H1 (cell line): ENCODE results near the gene BDKRB1. TPM values are rescaled to one million over a fixed set of nuclear protein-coding genes. Genes with fewer than 3 reads are reported as not detected.

Source experiments
- CTCF ChIA-PET: fragments of 300-600 bp; sonication (Branson Sonifier 250); formaldehyde crosslinking; loops from one replicate; lab custom pipeline; 2021; ENCODE audit not compliant: partially characterized antibody; lab: Charles Lee
- POLR2A ChIA-PET: fragments of 300-600 bp; sonication (Branson Sonifier 250); formaldehyde crosslinking; loops from one replicate; lab custom pipeline; 2021; ENCODE audit warnings: inconsistent platforms; ENCODE audit not compliant: partially characterized antibody; lab: Charles Lee
- DNase-seq, 2 experiments: peaks; one replicate each; pipeline versions ENCODE4 v3.0.0 to v3.0.0-alpha.2; 2010 to 2022; ENCODE audit warnings: low spot score in 2 of 2, low read depth in 1 of 2, mixed read lengths in 1 of 2
- FAIRE-seq: peaks from 2 replicates; lab custom pipeline; 2011; peaks lifted over from hg19 to GRCh38; lab: Jason Lieb, UNC
- H2AFZ ChIP-seq: 2 replicates; pipeline ENCODE4 v1.8.1; 2012; ENCODE audit warnings: low read length, inconsistent platforms
- H2AK5ac ChIP-seq: 2 replicates; pipeline ENCODE4 v1.6.1; 2013; ENCODE audit warnings: low read depth, low read length
- H2BK120ac ChIP-seq: replicated peaks from 2 replicates; pipeline ENCODE3; 2013; ENCODE audit warnings: low read depth, low read length, inconsistent platforms
- H2BK12ac ChIP-seq: 2 replicates; pipeline ENCODE4 v1.6.1; 2013; ENCODE audit warnings: low read depth, low read length
- H2BK15ac ChIP-seq: 2 replicates; pipeline ENCODE4 v1.6.1; 2013; ENCODE audit warnings: low read length
- H2BK20ac ChIP-seq: 2 replicates; pipeline ENCODE4 v1.6.1; 2013; ENCODE audit warnings: low read length
- H2BK5ac ChIP-seq: 2 replicates; pipeline ENCODE4 v1.6.1; 2013; ENCODE audit warnings: low read depth, low read length
- H3K14ac ChIP-seq: 2 replicates; pipeline ENCODE4 v1.6.1; 2013; ENCODE audit warnings: inconsistent platforms; ENCODE audit not compliant: insufficient read length
- H3K18ac ChIP-seq: 2 replicates; pipeline ENCODE4 v1.6.1; 2013; ENCODE audit warnings: low read length; ENCODE audit errors: extremely low read depth
- H3K23ac ChIP-seq: 2 replicates; pipeline ENCODE4 v1.6.1; 2013; ENCODE audit warnings: inconsistent platforms; ENCODE audit not compliant: insufficient read length
- H3K23me2 ChIP-seq: 2 replicates; pipeline ENCODE4 v1.6.1; 2013; ENCODE audit warnings: low read depth, low read length
- H3K27ac ChIP-seq: 2 replicates; pipeline ENCODE4 v1.6.1; 2011; ENCODE audit warnings: low read depth, low read length, inconsistent platforms
- H3K27me3 ChIP-seq, 4 experiments: replicated peaks in 1 of 4; 1 replicate in 1 of 4; 2 replicates in 3 of 4; pipeline versions ENCODE4 v1.6.1 to v1.8.1; 2011 to 2013; ENCODE audit warnings: low read length in 3 of 4, mild to moderate bottlenecking in 3 of 4, inconsistent platforms in 2 of 4, mixed read lengths in 2 of 4, moderate library complexity in 1 of 4; ENCODE audit not compliant: control insufficient read depth in 3 of 4, insufficient read depth in 3 of 4; ENCODE audit errors: extremely low read depth in 1 of 4
- H3K36me3 ChIP-seq, 4 experiments: 2 replicates each; pipeline versions ENCODE4 v1.6.1 to v1.8.1; 2011 to 2013; ENCODE audit warnings: mild to moderate bottlenecking in 4 of 4, low read length in 3 of 4, moderate library complexity in 2 of 4, control low read depth in 1 of 4, inconsistent platforms in 1 of 4; ENCODE audit not compliant: insufficient read depth in 4 of 4, control insufficient read depth in 2 of 4
- H3K4ac ChIP-seq: replicated peaks from 2 replicates; pipeline ENCODE3; 2013; ENCODE audit warnings: low read length, low read depth, mixed read lengths, inconsistent platforms; ENCODE audit not compliant: insufficient read length
- H3K4me1 ChIP-seq, 4 experiments: replicated peaks in 1 of 4; 1 replicate in 1 of 4; 2 replicates in 3 of 4; pipeline versions ENCODE4 v1.6.1 to v1.8.1; 2011 to 2013; ENCODE audit warnings: low read length in 3 of 4, inconsistent platforms in 2 of 4, mixed read lengths in 1 of 4; ENCODE audit not compliant: insufficient read depth in 4 of 4, control insufficient read depth in 3 of 4
- H3K4me2 ChIP-seq, 2 experiments: 2 replicates each; pipeline versions ENCODE4 v1.6.1 to v1.8.1; 2011 to 2013; ENCODE audit warnings: low read depth in 2 of 2, low read length in 2 of 2, control low read depth in 1 of 2, inconsistent platforms in 1 of 2, mild to moderate bottlenecking in 1 of 2; ENCODE audit not compliant: insufficient read depth in 1 of 2
- H3K4me3 ChIP-seq, 4 experiments: fragments of 200-600, 300-600 bp in 1 of 4; sonication (generic), shearing (Covaris generic), sonication (Bioruptor Twin) in 1 of 4; 2 replicates each; pipeline versions ENCODE4 v1.5.1 to v1.8.1; 2011 to 2016; ENCODE audit warnings: low read length in 4 of 4, low read depth in 3 of 4, control low read depth in 2 of 4, inconsistent platforms in 2 of 4, mild to moderate bottlenecking in 2 of 4, mixed read lengths in 1 of 4, moderate library complexity in 1 of 4; ENCODE audit not compliant: insufficient read depth in 2 of 4; ENCODE audit errors: extremely low read depth in 1 of 4
- H3K56ac ChIP-seq: replicated peaks from 2 replicates; pipeline ENCODE3; 2013; ENCODE audit warnings: low read depth, mild to moderate bottlenecking, mixed read lengths, low read length, inconsistent platforms; ENCODE audit not compliant: insufficient read length
- H3K79me1 ChIP-seq: 2 replicates; pipeline ENCODE4 v1.6.1; 2013; ENCODE audit warnings: low read depth, low read length, control low read depth
- H3K79me2 ChIP-seq, 2 experiments: 2 replicates each; pipeline versions ENCODE4 v1.6.1 to v1.8.1; 2012 to 2013; ENCODE audit warnings: low read length in 2 of 2, mild to moderate bottlenecking in 2 of 2, inconsistent platforms in 1 of 2; ENCODE audit not compliant: insufficient read depth in 2 of 2, control insufficient read depth in 1 of 2
- H3K9ac ChIP-seq, 4 experiments: replicated peaks in 1 of 4; 1 replicate in 1 of 4; 2 replicates in 3 of 4; pipeline versions ENCODE4 v1.6.1 to v1.8.1; 2011 to 2013; ENCODE audit warnings: low read depth in 3 of 4, low read length in 3 of 4, control low read depth in 2 of 4, mild to moderate bottlenecking in 2 of 4, moderate library complexity in 2 of 4, inconsistent platforms in 1 of 4; ENCODE audit errors: extremely low read depth in 1 of 4
- H3K9me3 ChIP-seq, 2 experiments: 2 replicates each; pipeline versions ENCODE4 v1.6.1 to v1.8.1; 2012 to 2013; ENCODE audit warnings: mild to moderate bottlenecking in 2 of 2, moderate library complexity in 2 of 2, control low read depth in 1 of 2, inconsistent platforms in 1 of 2, low read depth in 1 of 2, low read length in 1 of 2, mixed read lengths in 1 of 2; ENCODE audit not compliant: insufficient read depth in 2 of 2
- H4K20me1 ChIP-seq, 2 experiments: replicated peaks in 1 of 2; 2 replicates each; pipeline versions ENCODE3 to v1.8.1; 2011 to 2013; ENCODE audit warnings: inconsistent platforms in 2 of 2, low read length in 2 of 2, mild to moderate bottlenecking in 1 of 2; ENCODE audit not compliant: insufficient read depth in 2 of 2, control insufficient read depth in 1 of 2
- H4K5ac ChIP-seq: 2 replicates; pipeline ENCODE4 v1.6.1; 2013; ENCODE audit warnings: low read length, low read depth, mixed read lengths, inconsistent platforms; ENCODE audit not compliant: insufficient read length
- H4K8ac ChIP-seq: 2 replicates; pipeline ENCODE4 v1.8.0; 2013; ENCODE audit warnings: mild to moderate bottlenecking, moderate library complexity, low read length, inconsistent platforms; ENCODE audit not compliant: insufficient read depth; ENCODE audit errors: extremely low read depth
- H4K91ac ChIP-seq: replicated peaks from 2 replicates; pipeline ENCODE3; 2013; ENCODE audit warnings: low read length, mixed read lengths, inconsistent platforms; ENCODE audit not compliant: insufficient read length
- BCL11A ChIP-seq, 2 experiments: IDR thresholded peaks; one replicate each; pipeline ENCODE4 v1.6.1; 2011; ENCODE audit warnings: low read depth in 2 of 2, low read length in 2 of 2, mild to moderate bottlenecking in 2 of 2
- FOSL1 ChIP-seq: IDR thresholded peaks from 2 replicates; pipeline ENCODE4 v1.6.1; 2011; ENCODE audit warnings: mild to moderate bottlenecking, low read depth, low read length, moderate library complexity; ENCODE audit not compliant: insufficient read depth
- HDAC6 ChIP-seq: IDR thresholded peaks from one replicate; pipeline ENCODE4 v1.7.1; 2012; ENCODE audit warnings: low read depth, mild to moderate bottlenecking, inconsistent platforms, low read length, moderate library complexity
- POLR2A ChIP-seq, 2 experiments: IDR thresholded peaks; 1 replicate in 1 of 2; 2 replicates in 1 of 2; pipeline ENCODE4 v1.6.1; 2011; ENCODE audit warnings: low read depth in 2 of 2, low read length in 2 of 2, mild to moderate bottlenecking in 2 of 2; ENCODE audit errors: control extremely low read depth in 1 of 2
- RXRA ChIP-seq: IDR thresholded peaks from 2 replicates; pipeline ENCODE4 v1.6.1; 2011; ENCODE audit warnings: low read depth, mild to moderate bottlenecking, low read length, moderate library complexity; ENCODE audit not compliant: insufficient read depth
- TAF7 ChIP-seq: optimal IDR thresholded peaks from 2 replicates; pipeline ENCODE3; 2011; ENCODE audit warnings: low read depth, mild to moderate bottlenecking, inconsistent platforms, low read length, moderate library complexity, borderline replicate concordance
- WGBS, 2 experiments: shearing (Covaris generic) in 1 of 2; methylation state at CpG; one replicate each; pipeline versions ENCODE4 v1.1.6 to v1.1.7; 2013 to 2015; ENCODE audit warnings: low lambda C conversion rate in 2 of 2, mixed read lengths in 2 of 2, inconsistent platforms in 1 of 2, low coverage in 1 of 2, missing lambda C conversion rate in 1 of 2; ENCODE audit not compliant: insufficient replicate concordance in 2 of 2, insufficient coverage in 1 of 2, insufficient read length in 1 of 2; ENCODE audit errors: extremely low coverage in 1 of 2, missing lambda C conversion rate in 1 of 2; 5-methylcytosine and 5-hydroxymethylcytosine counted together
- polyA plus RNA-seq, 7 experiments: library from polyadenylated mRNA; depleted of rRNA in 3 of 7; stranded (reverse) in 5 of 7; unstranded in 2 of 7; fragments of >200 nt in 5 of 7; fragments of 200-250 nt in 2 of 7; gene quantifications; 1 replicate in 5 of 7; 2 replicates in 1 of 7; 4 replicates in 1 of 7; pipeline versions ENCODE4 v1.2.1 to v1.2.3, GENCODE V29; 2011 to 2013; ENCODE audit warnings: missing spikeins in 2 of 7, mixed read lengths in 2 of 7
- total RNA-seq: library from RNA; stranded (reverse); fragmentation: NEBNext Ultra II Directional; extraction: Animal tissue kit (Norgen Biotek cat#: 25700); gene quantifications from 2 replicates; pipeline ENCODE4 v1.2.1, GENCODE V29; 2021

Gene BDKRB1
- total and polyA plus RNA-seq, 2 of the 8 experiments (the other 6 are each of a cell fraction or from before 2014, with no cell fraction given), result 0.27 TPM; not detected in 1

GRCh38 chr14:96240641-96241040 is 15.4 kb upstream of the BDKRB1 start:
- WGBS, 2 experiments, result 92% methylated on average over 18 of the region's 18 CpGs; no CpG with 5 or more reads in 1 of the 2 experiments
- Histone ChIP-seq H2AK5ac (no peak overlapping the region), H3K9me3 (peaks cover 3 to 16% of the 10 kb centered on the region in 2 experiments; a peak in 3 of 4 replicates), H3K4ac (no peak overlapping the region), H4K91ac (no peak overlapping the region), H3K27ac (no peak overlapping the region), H4K5ac (no peak overlapping the region), H3K79me2 (no peaks in the 10 kb centered on the region), H2BK15ac (no peak overlapping the region), H3K9ac (no peak overlapping the region), H4K8ac (no peak overlapping the region), H2BK20ac (no peak overlapping the region), H3K23ac (no peak overlapping the region), H2BK12ac (no peak overlapping the region), H3K4me2 (no peak overlapping the region), H3K79me1 (no peaks in the 10 kb centered on the region), H2AFZ (no peak overlapping the region), H3K14ac (no peak overlapping the region), H3K23me2 (0 out of 2 replicates have a peak, but pooled peaks cover 2% of the 10 kb centered on the region), H3K36me3 (no peaks in the 10 kb centered on the region), H3K4me1 (peaks cover 0 to 3% (median 0%) of the 10 kb centered on the region in 4 experiments; a peak in 1 of 7 replicates), H3K27me3 (no peaks in the 10 kb centered on the region), H3K4me3 (no peak overlapping the region), H2BK120ac (no peak overlapping the region), H2BK5ac (no peak overlapping the region), H3K18ac (no peak overlapping the region), H4K20me1 (no peaks in the 10 kb centered on the region), H3K56ac (no peak overlapping the region)
- FAIRE-seq (no peak), DNase-seq (no peak)
- ChIA-PET POLR2A (no interaction called here), CTCF (interaction anchor here (1.0 kb wide), 3 partner anchors 21 to 37 kb away, joined by 3 read pairs; no protein-coding TSS in a partner anchor)
- no peak for TF ChIP-seq TAF7
- no peak for TF ChIP-seq FOSL1
- no peak for TF ChIP-seq RXRA
- TF ChIP-seq POLR2A (IDR thresholded peaks at IDR 0.05; ENCODE audit: control extremely low read depth in 1 of 2, low read depth in 2 of 2, low read length in 2 of 2), result no peak
- no peak for TF ChIP-seq BCL11A (IDR thresholded peaks at IDR 0.05; ENCODE audit: low read depth in 2 of 2, low read length in 2 of 2)
- TF ChIP-seq HDAC6, result no peak
